H1 (cell line): ENCODE results near the gene SYK. TPM values are rescaled to one million over a fixed set of nuclear protein-coding genes. Genes with fewer than 3 reads are reported as not detected.

Source experiments
- CTCF ChIA-PET: fragments of 300-600 bp; sonication (Branson Sonifier 250); formaldehyde crosslinking; loops from one replicate; lab custom pipeline; 2021; ENCODE audit not compliant: partially characterized antibody; lab: Charles Lee
- POLR2A ChIA-PET: fragments of 300-600 bp; sonication (Branson Sonifier 250); formaldehyde crosslinking; loops from one replicate; lab custom pipeline; 2021; ENCODE audit warnings: inconsistent platforms; ENCODE audit not compliant: partially characterized antibody; lab: Charles Lee
- DNase-seq, 2 experiments: peaks; one replicate each; pipeline versions ENCODE4 v3.0.0 to v3.0.0-alpha.2; 2010 to 2022; ENCODE audit warnings: low spot score in 2 of 2, low read depth in 1 of 2, mixed read lengths in 1 of 2
- FAIRE-seq: peaks from 2 replicates; lab custom pipeline; 2011; peaks lifted over from hg19 to GRCh38; lab: Jason Lieb, UNC
- H2AFZ ChIP-seq: 2 replicates; pipeline ENCODE4 v1.8.1; 2012; ENCODE audit warnings: low read length, inconsistent platforms
- H2AK5ac ChIP-seq: 2 replicates; pipeline ENCODE4 v1.6.1; 2013; ENCODE audit warnings: low read depth, low read length
- H2BK120ac ChIP-seq: replicated peaks from 2 replicates; pipeline ENCODE3; 2013; ENCODE audit warnings: low read depth, low read length, inconsistent platforms
- H2BK12ac ChIP-seq: 2 replicates; pipeline ENCODE4 v1.6.1; 2013; ENCODE audit warnings: low read depth, low read length
- H2BK15ac ChIP-seq: 2 replicates; pipeline ENCODE4 v1.6.1; 2013; ENCODE audit warnings: low read length
- H2BK20ac ChIP-seq: 2 replicates; pipeline ENCODE4 v1.6.1; 2013; ENCODE audit warnings: low read length
- H2BK5ac ChIP-seq: 2 replicates; pipeline ENCODE4 v1.6.1; 2013; ENCODE audit warnings: low read depth, low read length
- H3K14ac ChIP-seq: 2 replicates; pipeline ENCODE4 v1.6.1; 2013; ENCODE audit warnings: inconsistent platforms; ENCODE audit not compliant: insufficient read length
- H3K18ac ChIP-seq: 2 replicates; pipeline ENCODE4 v1.6.1; 2013; ENCODE audit warnings: low read length; ENCODE audit errors: extremely low read depth
- H3K23ac ChIP-seq: 2 replicates; pipeline ENCODE4 v1.6.1; 2013; ENCODE audit warnings: inconsistent platforms; ENCODE audit not compliant: insufficient read length
- H3K23me2 ChIP-seq: 2 replicates; pipeline ENCODE4 v1.6.1; 2013; ENCODE audit warnings: low read depth, low read length
- H3K27ac ChIP-seq: 2 replicates; pipeline ENCODE4 v1.6.1; 2011; ENCODE audit warnings: low read depth, low read length, inconsistent platforms
- H3K27me3 ChIP-seq, 4 experiments: replicated peaks in 1 of 4; 1 replicate in 1 of 4; 2 replicates in 3 of 4; pipeline versions ENCODE4 v1.6.1 to v1.8.1; 2011 to 2013; ENCODE audit warnings: low read length in 3 of 4, mild to moderate bottlenecking in 3 of 4, inconsistent platforms in 2 of 4, mixed read lengths in 2 of 4, moderate library complexity in 1 of 4; ENCODE audit not compliant: control insufficient read depth in 3 of 4, insufficient read depth in 3 of 4; ENCODE audit errors: extremely low read depth in 1 of 4
- H3K36me3 ChIP-seq, 4 experiments: 2 replicates each; pipeline versions ENCODE4 v1.6.1 to v1.8.1; 2011 to 2013; ENCODE audit warnings: mild to moderate bottlenecking in 4 of 4, low read length in 3 of 4, moderate library complexity in 2 of 4, control low read depth in 1 of 4, inconsistent platforms in 1 of 4; ENCODE audit not compliant: insufficient read depth in 4 of 4, control insufficient read depth in 2 of 4
- H3K4ac ChIP-seq: replicated peaks from 2 replicates; pipeline ENCODE3; 2013; ENCODE audit warnings: low read length, low read depth, mixed read lengths, inconsistent platforms; ENCODE audit not compliant: insufficient read length
- H3K4me1 ChIP-seq, 4 experiments: replicated peaks in 1 of 4; 1 replicate in 1 of 4; 2 replicates in 3 of 4; pipeline versions ENCODE4 v1.6.1 to v1.8.1; 2011 to 2013; ENCODE audit warnings: low read length in 3 of 4, inconsistent platforms in 2 of 4, mixed read lengths in 1 of 4; ENCODE audit not compliant: insufficient read depth in 4 of 4, control insufficient read depth in 3 of 4
- H3K4me2 ChIP-seq, 2 experiments: 2 replicates each; pipeline versions ENCODE4 v1.6.1 to v1.8.1; 2011 to 2013; ENCODE audit warnings: low read depth in 2 of 2, low read length in 2 of 2, control low read depth in 1 of 2, inconsistent platforms in 1 of 2, mild to moderate bottlenecking in 1 of 2; ENCODE audit not compliant: insufficient read depth in 1 of 2
- H3K4me3 ChIP-seq, 4 experiments: fragments of 200-600, 300-600 bp in 1 of 4; sonication (generic), shearing (Covaris generic), sonication (Bioruptor Twin) in 1 of 4; 2 replicates each; pipeline versions ENCODE4 v1.5.1 to v1.8.1; 2011 to 2016; ENCODE audit warnings: low read length in 4 of 4, low read depth in 3 of 4, control low read depth in 2 of 4, inconsistent platforms in 2 of 4, mild to moderate bottlenecking in 2 of 4, mixed read lengths in 1 of 4, moderate library complexity in 1 of 4; ENCODE audit not compliant: insufficient read depth in 2 of 4; ENCODE audit errors: extremely low read depth in 1 of 4
- H3K56ac ChIP-seq: replicated peaks from 2 replicates; pipeline ENCODE3; 2013; ENCODE audit warnings: low read depth, mild to moderate bottlenecking, mixed read lengths, low read length, inconsistent platforms; ENCODE audit not compliant: insufficient read length
- H3K79me1 ChIP-seq: 2 replicates; pipeline ENCODE4 v1.6.1; 2013; ENCODE audit warnings: low read depth, low read length, control low read depth
- H3K79me2 ChIP-seq, 2 experiments: 2 replicates each; pipeline versions ENCODE4 v1.6.1 to v1.8.1; 2012 to 2013; ENCODE audit warnings: low read length in 2 of 2, mild to moderate bottlenecking in 2 of 2, inconsistent platforms in 1 of 2; ENCODE audit not compliant: insufficient read depth in 2 of 2, control insufficient read depth in 1 of 2
- H3K9ac ChIP-seq, 4 experiments: replicated peaks in 1 of 4; 1 replicate in 1 of 4; 2 replicates in 3 of 4; pipeline versions ENCODE4 v1.6.1 to v1.8.1; 2011 to 2013; ENCODE audit warnings: low read depth in 3 of 4, low read length in 3 of 4, control low read depth in 2 of 4, mild to moderate bottlenecking in 2 of 4, moderate library complexity in 2 of 4, inconsistent platforms in 1 of 4; ENCODE audit errors: extremely low read depth in 1 of 4
- H3K9me3 ChIP-seq, 2 experiments: 2 replicates each; pipeline versions ENCODE4 v1.6.1 to v1.8.1; 2012 to 2013; ENCODE audit warnings: mild to moderate bottlenecking in 2 of 2, moderate library complexity in 2 of 2, control low read depth in 1 of 2, inconsistent platforms in 1 of 2, low read depth in 1 of 2, low read length in 1 of 2, mixed read lengths in 1 of 2; ENCODE audit not compliant: insufficient read depth in 2 of 2
- H4K20me1 ChIP-seq, 2 experiments: replicated peaks in 1 of 2; 2 replicates each; pipeline versions ENCODE3 to v1.8.1; 2011 to 2013; ENCODE audit warnings: inconsistent platforms in 2 of 2, low read length in 2 of 2, mild to moderate bottlenecking in 1 of 2; ENCODE audit not compliant: insufficient read depth in 2 of 2, control insufficient read depth in 1 of 2
- H4K5ac ChIP-seq: 2 replicates; pipeline ENCODE4 v1.6.1; 2013; ENCODE audit warnings: low read length, low read depth, mixed read lengths, inconsistent platforms; ENCODE audit not compliant: insufficient read length
- H4K8ac ChIP-seq: 2 replicates; pipeline ENCODE4 v1.8.0; 2013; ENCODE audit warnings: mild to moderate bottlenecking, moderate library complexity, low read length, inconsistent platforms; ENCODE audit not compliant: insufficient read depth; ENCODE audit errors: extremely low read depth
- H4K91ac ChIP-seq: replicated peaks from 2 replicates; pipeline ENCODE3; 2013; ENCODE audit warnings: low read length, mixed read lengths, inconsistent platforms; ENCODE audit not compliant: insufficient read length
- BACH1 ChIP-seq: IDR thresholded peaks from 2 replicates; pipeline ENCODE4 v1.6.1; 2012; ENCODE audit warnings: low read length, improper control_type of control experiment
- CBX5 ChIP-seq: fragments of 300-800, 300-1000 bp; sonication (generic); IDR thresholded peaks from 2 replicates; pipeline ENCODE4 v1.7.1; 2016; ENCODE audit warnings: antibody characterized with exemption, low read length, low read depth
- GABPA ChIP-seq: IDR thresholded peaks from 2 replicates; pipeline ENCODE4 v1.6.1; 2011; ENCODE audit warnings: mild to moderate bottlenecking, low read length, moderate library complexity, borderline replicate concordance; ENCODE audit not compliant: insufficient read depth
- KDM1A ChIP-seq: fragments of 200-600, 300-600 bp; sonication (generic); IDR thresholded peaks from 2 replicates; pipeline ENCODE4 v1.7.1; 2016; ENCODE audit warnings: mild to moderate bottlenecking, low read length, borderline replicate concordance
- MAFK ChIP-seq: IDR thresholded peaks from 2 replicates; pipeline ENCODE4 v1.6.1; 2012; ENCODE audit warnings: low read depth, mild to moderate bottlenecking, improper control_type of control experiment, low read length
- POLR2AphosphoS5 ChIP-seq: IDR thresholded peaks from 2 replicates; pipeline ENCODE4 v1.6.1; 2011; ENCODE audit warnings: low read depth, low read length
- POU5F1 ChIP-seq: IDR thresholded peaks from 2 replicates; pipeline ENCODE4 v1.6.1; 2011; ENCODE audit warnings: low read depth, mild to moderate bottlenecking, low read length, moderate library complexity
- SRF ChIP-seq: IDR thresholded peaks from 2 replicates; pipeline ENCODE4 v1.6.1; 2011; ENCODE audit warnings: mild to moderate bottlenecking, low read depth, low read length, moderate library complexity
- WGBS, 2 experiments: shearing (Covaris generic) in 1 of 2; methylation state at CpG; one replicate each; pipeline versions ENCODE4 v1.1.6 to v1.1.7; 2013 to 2015; ENCODE audit warnings: low lambda C conversion rate in 2 of 2, mixed read lengths in 2 of 2, inconsistent platforms in 1 of 2, low coverage in 1 of 2, missing lambda C conversion rate in 1 of 2; ENCODE audit not compliant: insufficient replicate concordance in 2 of 2, insufficient coverage in 1 of 2, insufficient read length in 1 of 2; ENCODE audit errors: extremely low coverage in 1 of 2, missing lambda C conversion rate in 1 of 2; 5-methylcytosine and 5-hydroxymethylcytosine counted together
- polyA plus RNA-seq, 7 experiments: library from polyadenylated mRNA; depleted of rRNA in 3 of 7; stranded (reverse) in 5 of 7; unstranded in 2 of 7; fragments of >200 nt in 5 of 7; fragments of 200-250 nt in 2 of 7; gene quantifications; 1 replicate in 5 of 7; 2 replicates in 1 of 7; 4 replicates in 1 of 7; pipeline versions ENCODE4 v1.2.1 to v1.2.3, GENCODE V29; 2011 to 2013; ENCODE audit warnings: missing spikeins in 2 of 7, mixed read lengths in 2 of 7
- total RNA-seq: library from RNA; stranded (reverse); fragmentation: NEBNext Ultra II Directional; extraction: Animal tissue kit (Norgen Biotek cat#: 25700); gene quantifications from 2 replicates; pipeline ENCODE4 v1.2.1, GENCODE V29; 2021

SYK gene
- total and polyA plus RNA-seq, 2 of the 8 experiments (the other 6 are each of a cell fraction or from before 2014, with no cell fraction given) = 1.5 to 4.4 TPM

DNA sequence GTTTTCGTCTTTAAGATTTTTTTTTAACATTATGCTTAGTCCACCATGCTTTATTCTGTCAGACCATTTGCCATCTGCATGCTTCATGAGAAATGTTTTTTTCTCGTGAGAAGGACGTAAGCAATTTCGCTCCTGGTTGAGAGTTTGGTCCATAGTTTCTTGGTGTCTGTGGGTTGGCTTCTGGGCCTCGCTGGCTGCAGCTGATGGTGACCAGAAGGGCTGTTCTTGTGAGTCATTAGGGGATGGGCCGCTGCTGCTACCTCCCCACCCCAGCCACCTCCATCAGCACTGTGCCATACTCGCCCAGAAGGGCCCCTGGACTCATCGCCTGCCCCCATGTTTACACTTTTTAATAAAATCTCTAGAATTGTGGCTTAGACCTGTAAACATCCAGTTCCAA lies 11.4 kb downstream of the SYK start:
- DNase-seq = no peak
- 94% methylated on average over 8 of the region's 8 CpGs; no CpG with 5 or more reads in 1 of the 2 experiments for WGBS, 2 experiments

More for the DNA sequence above, 11.4 kb downstream of the SYK start:
- no peak overlapping the region for H4K5ac ChIP-seq
- no peak overlapping the region for H3K27ac ChIP-seq
- TF ChIP-seq MAFK (no peak), BACH1 (no peak), CBX5 (no peak), POU5F1 (no peak), SRF (no peak), KDM1A (no peak), GABPA (no peak), POLR2AphosphoS5 (no peak)
- no peak overlapping the region for H3K23ac ChIP-seq
- H2BK12ac ChIP-seq = no peak overlapping the region
- no peak overlapping the region for H4K8ac ChIP-seq
- H3K79me1 ChIP-seq = no peaks in the 10 kb centered on the region; the same call in 1 of the 2 replicates
- no peak overlapping the region for H3K4me2 ChIP-seq
- no peak overlapping the region for H3K14ac ChIP-seq
- CTCF ChIA-PET = interaction anchor here (0.9 to 1.2 kb wide), 4 partner anchors 8 to 103 kb away, joined by 3 to 4 read pairs (median 3); no protein-coding TSS in a partner anchor
- H3K27me3 ChIP-seq = peaks cover 0 to 6% (median 0%) of the 10 kb centered on the region in 4 experiments; a peak in 3 of 7 replicates
- H3K4me1 ChIP-seq = no peaks in the 10 kb centered on the region; a peak in 3 of 7 replicates
- no peak overlapping the region for H2BK15ac ChIP-seq
- H4K91ac ChIP-seq = no peak overlapping the region
- POLR2A ChIA-PET = interaction anchor here (0.7 kb wide), 1 partner anchor 267 kb away, joined by 3 read pairs; no protein-coding TSS in a partner anchor
- H3K9ac ChIP-seq = no peak overlapping the region
- FAIRE-seq = no peak
- no peak overlapping the region for H2BK120ac ChIP-seq
- H3K4me3 ChIP-seq = no peak overlapping the region
- no peak overlapping the region for H3K56ac ChIP-seq
- no peak overlapping the region for H3K18ac ChIP-seq
- no peak overlapping the region for H3K4ac ChIP-seq
- H3K9me3 ChIP-seq = no peaks in the 10 kb centered on the region
- no peaks in the 10 kb centered on the region for H3K23me2 ChIP-seq
- H2BK20ac ChIP-seq = no peak overlapping the region
- H2BK5ac ChIP-seq = no peak overlapping the region
- peaks cover 0 to 2% of the 10 kb centered on the region in 2 experiments for H4K20me1 ChIP-seq
- no peak overlapping the region for H2AK5ac ChIP-seq
- H3K79me2 ChIP-seq = no peaks in the 10 kb centered on the region
- no peaks in the 10 kb centered on the region for H3K36me3 ChIP-seq
- H2AFZ ChIP-seq = no peak overlapping the region
